GM18907 (cell line): ENCODE results near the gene WDR64.
A peak's percentile ranks its signal among the peaks of the same experiment; 100 is the strongest.

ENCODE experiments used
- ATAC-seq: cut with Tn5 transposase; IDR thresholded peaks from one replicate; pipeline ENCODE4 v1.9.1; 2021; ENCODE audit warnings: mild to moderate bottlenecking, moderate library complexity; ENCODE audit not compliant: unreplicated experiment

WDR64 gene

GRCh38 chr1:241652012-241652411 lies at the start of gene WDR64:
WDR64 (plus strand) TSS chr1:241652281; CDS start chr1:241652485, 204 bp downstream.
- ATAC-seq = no peak

- no peak for ATAC-seq
These were observed 48.3 kb upstream of the WDR64 start for GRCh38 chr1:241603731-241604245.

GRCh38 chr1:241605146-241605805 lies 46.8 kb upstream of the WDR64 start:
- no peak for ATAC-seq

- no peak for ATAC-seq
These were observed 45.5 kb upstream of the WDR64 start for GRCh38 chr1:241606544-241606943.

- no peak for ATAC-seq
These were observed 44.6 kb upstream of the WDR64 start for GRCh38 chr1:241607497-241607896.

- ATAC-seq = no peak
These were observed 43.6 kb upstream of the WDR64 start for GRCh38 chr1:241608379-241609033.

- no peak for ATAC-seq
These were observed 41.8 kb upstream of the WDR64 start for GRCh38 chr1:241610056-241610815.

GRCh38 chr1:241611063-241611462 lies 41.0 kb upstream of the WDR64 start:
- ATAC-seq = peak; percentile 94

GRCh38 chr1:241611736-241612135 lies 40.3 kb upstream of the WDR64 start:
- ATAC-seq = no peak

- ATAC-seq = no peak
These were observed 39.3 kb upstream of the WDR64 start for GRCh38 chr1:241612533-241613477.

GRCh38 chr1:241614144-241614543 lies 37.9 kb upstream of the WDR64 start:
- no peak for ATAC-seq

- ATAC-seq = no peak
These were observed 37.5 kb upstream of the WDR64 start for GRCh38 chr1:241614572-241614971.

GRCh38 chr1:241615043-241615974 lies 36.8 kb upstream of the WDR64 start:
- no peak for ATAC-seq

- no peak for ATAC-seq
These were observed 34.7 kb upstream of the WDR64 start for GRCh38 chr1:241617426-241617825.

- no peak for ATAC-seq
These were observed 29.4 kb upstream of the WDR64 start for GRCh38 chr1:241622669-241623068.

GRCh38 chr1:241624935-241625334 lies 27.1 kb upstream of the WDR64 start:
- ATAC-seq = no peak

- ATAC-seq = peak; percentile 87
These were observed 24.4 kb upstream of the WDR64 start for GRCh38 chr1:241627453-241628259.

- peak; percentile 32 for ATAC-seq
These were observed 22.1 kb upstream of the WDR64 start for GRCh38 chr1:241630005-241630404.

- ATAC-seq = no peak
These were observed 21.6 kb upstream of the WDR64 start for GRCh38 chr1:241630476-241630875.
